GM06990 (cell line): ENCODE measurements around the gene MUC3A.
"Not testable (repeated sequence)": the region's sequence is repeated elsewhere in the genome, so short reads cannot be mapped to it uniquely, and the experiment has no call there.

Experiments
- DNase-seq: peaks from one replicate; pipeline ENCODE4 v3.0.0-alpha.2; 2011; ENCODE audit not compliant: insufficient read length; ENCODE audit errors: extremely low read depth
- H3K27me3 ChIP-seq: replicated peaks from 2 replicates; pipeline ENCODE4 v1.6.0; 2011; ENCODE audit warnings: low read length; ENCODE audit not compliant: control insufficient read depth, insufficient read depth
- H3K36me3 ChIP-seq: 2 replicates; pipeline ENCODE4 v1.5.1; 2011; ENCODE audit warnings: low read length; ENCODE audit not compliant: control insufficient read depth, insufficient read depth
- H3K4me3 ChIP-seq: replicated peaks from 2 replicates; pipeline ENCODE4 v1.5.1; 2011; ENCODE audit warnings: low read depth, mild to moderate bottlenecking, control low read depth, low read length
- CTCF ChIP-seq: IDR thresholded peaks from 2 replicates; pipeline ENCODE4 v1.5.1; 2011; ENCODE audit warnings: low read length, control low read depth, mild to moderate bottlenecking, inconsistent platforms; ENCODE audit not compliant: insufficient read depth, poor library complexity, severe bottlenecking

MUC3A gene

GRCh38 chr7:100949227-100949932, at the start of gene MUC3A:
Gene MUC3A, plus strand, starts transcription at chr7:100949534. Its CDS starts 91 bp downstream, at chr7:100949625.
- Histone ChIP-seq H3K36me3 (no peaks in the 10 kb centered on the region), H3K4me3 (no peak within 1 kb of the TSS), H3K27me3 (peaks cover 3% of the 10 kb centered on the region)
- no peak for TF ChIP-seq CTCF
- DNase-seq = no peak

- no peak for DNase-seq
- H3K4me3 ChIP-seq = no peak overlapping the region
- no peak for TF ChIP-seq CTCF
- H3K36me3 ChIP-seq = no peaks in the 10 kb centered on the region
- H3K27me3 ChIP-seq = peaks cover 5% of the 10 kb centered on the region
These were observed 48.4 kb upstream of the MUC3A start for GRCh38 chr7:100900978-100901377.

GRCh38 chr7:100901921-100902332, 47.4 kb upstream of the MUC3A start:
- Histone ChIP-seq H3K27me3 (no peaks in the 10 kb centered on the region), H3K36me3 (no peaks in the 10 kb centered on the region), H3K4me3 (no peak overlapping the region)
- no peak for TF ChIP-seq CTCF
- DNase-seq = no peak

- DNase-seq = no peak
- Histone ChIP-seq H3K36me3 (no peaks in the 10 kb centered on the region), H3K27me3 (no peaks in the 10 kb centered on the region), H3K4me3 (no peak overlapping the region)
- TF ChIP-seq CTCF = no peak
These were observed 46.7 kb upstream of the MUC3A start for GRCh38 chr7:100902638-100903037.

GRCh38 chr7:100908512-100908911, 40.8 kb upstream of the MUC3A start:
- TF ChIP-seq CTCF = no peak
- no peak overlapping the region for H3K4me3 ChIP-seq
- DNase-seq = no peak

GRCh38 chr7:100910443-100910842, 38.9 kb upstream of the MUC3A start:
- not testable (repeated sequence) for DNase-seq, H3K36me3 ChIP-seq, H3K27me3 ChIP-seq, H3K4me3 ChIP-seq

More at GRCh38 chr7:100908512-100908911, 40.8 kb upstream of the MUC3A start:
- Histone ChIP-seq H3K36me3 (no peaks in the 10 kb centered on the region), H3K27me3 (no peaks in the 10 kb centered on the region)
